Psoas muscle (tissue), 8 donors: ENCODE measurements around the gene PLAC9. TPM values are rescaled to one million over a fixed set of nuclear protein-coding genes. Genes with fewer than 3 reads are reported as not detected.

Source experiments
- ATAC-seq, 4 donors: fragments of 200-7000 bp; cut with Tn5 transposase; one replicate each; pipeline ENCODE4 v1.9.1; 2020; ENCODE audit warnings: moderate library complexity in 3 of 4, mild to moderate bottlenecking in 2 of 4
- DNase-seq, 2 donors: peaks; one replicate each; pipeline ENCODE4 v3.0.0-alpha.2; 2020
- H3K27ac ChIP-seq: fragments of 200-600 bp; one replicate; pipeline ENCODE4 v1.8.0; 2022
- H3K27me3 ChIP-seq, 3 donors: fragments of 200-600 bp in 1 of 3; one replicate each; pipeline versions ENCODE4 v1.6.1 to v1.8.0; 2013 to 2022; ENCODE audit warnings: low read length in 2 of 3, mild to moderate bottlenecking in 2 of 3, moderate library complexity in 1 of 3; ENCODE audit not compliant: insufficient read depth in 3 of 3
- H3K36me3 ChIP-seq, 2 donors: fragments of 200-600 bp in 1 of 2; one replicate each; pipeline versions ENCODE4 v1.6.1 to v1.8.0; 2013 to 2022; ENCODE audit warnings: low read depth in 1 of 2, mild to moderate bottlenecking in 1 of 2, moderate library complexity in 1 of 2; ENCODE audit not compliant: insufficient read depth in 1 of 2
- H3K4me1 ChIP-seq: fragments of 200-600 bp; one replicate; pipeline ENCODE4 v1.8.0; 2022
- H3K4me3 ChIP-seq: fragments of 200-600 bp; one replicate; pipeline ENCODE4 v1.8.0; 2022; ENCODE audit warnings: mild to moderate bottlenecking
- H3K9me3 ChIP-seq: fragments of 200-600 bp; one replicate; pipeline ENCODE4 v1.8.0; 2022
- CTCF ChIP-seq: fragments of 200-600 bp; IDR thresholded peaks from one replicate; pipeline ENCODE4 v1.8.0; 2022; ENCODE audit warnings: antibody characterized with exemption
- WGBS, 3 donors: extraction: QIAGEN DNeasy Blood & Tissue Kit; methylation state at CpG; one replicate each; pipeline versions ENCODE4 v1.1.6 to v1.1.7; 2013; 5-methylcytosine and 5-hydroxymethylcytosine counted together
- intact Hi-C, 2 donors: fragments of 100-400 bp; cut with DNase I; formaldehyde crosslinking; loops; one replicate each; pipeline versions ENCODE4 v1.11.0 to v1.14.2; 2022
- polyA plus RNA-seq, 3 donors: library from polyadenylated mRNA; stranded (reverse); fragments of 200-250 nt; gene quantifications; one replicate each; pipeline ENCODE4 v1.2.3, GENCODE V29; 2013
- total RNA-seq, 4 donors: library from RNA; stranded (reverse); fragmentation: NEBNext Ultra II Directional in 2 of 4; extraction: Animal tissue kit (Norgen Biotek cat#: 25700) in 2 of 4; gene quantifications; one replicate each; pipeline versions ENCODE4 v1.2.1 to v1.2.4, GENCODE V29; 2021 to 2023
- donor health status: healthy with polysubstance abuse.
- donor health status: DM: no; HTN: no; CAD: no; lungs with moderate emphysema.
- donor health status: Bipolar disorder and iron deficiency.
- donor health status: healthy.
- donor health status: DM: yes; HTN: yes; CAD: no.
- donor health status: DM: no; HTN: no; CAD: no.
- donor health status: DM: no; HTN: no; CAD: no.
- donor health status: DM: yes; HTN: yes; CAD: no.

The PLAC9 gene
- total and polyA plus RNA-seq, 7 donors, result 5.4 to 14.6 (median 9.4) TPM

DNA sequence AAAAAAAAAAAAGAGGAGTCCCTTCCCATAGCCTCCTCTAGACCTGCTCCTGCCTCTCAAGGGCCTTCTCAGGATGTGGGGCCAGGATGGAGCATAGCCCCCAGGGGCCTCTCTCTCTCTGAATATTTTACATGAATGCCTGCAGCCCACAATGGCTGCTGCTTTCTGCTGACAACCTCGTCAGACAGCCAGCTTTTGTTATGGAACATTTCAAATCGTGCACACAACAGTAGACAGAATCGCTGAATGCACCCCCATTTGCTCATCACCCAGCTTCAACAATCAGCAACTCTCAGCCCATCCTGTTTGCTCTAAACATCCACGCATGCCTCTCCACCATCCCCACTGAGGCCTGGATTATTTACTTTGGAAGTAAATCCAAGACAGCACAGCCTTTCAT, 5.4 kb downstream of the PLAC9 start:
- no peak for TF ChIP-seq CTCF
- H3K27ac ChIP-seq, result peak overlapping the region; percentile 63
- H3K27me3 ChIP-seq, result peaks cover 0 to 35% (median 8%) of the 10 kb centered on the region in 3 donors
- H3K4me3 ChIP-seq, result no peak overlapping the region
- WGBS, 3 donors, result 47 to 59% (median 51%) methylated on average over 4 of the region's 4 CpGs
- no peaks in the 10 kb centered on the region for H3K4me1 ChIP-seq
- no peak for ATAC-seq
- no peak for DNase-seq
- H3K36me3 ChIP-seq, result no peaks in the 10 kb centered on the region
- intact Hi-C loops, result no loop called here
- H3K9me3 ChIP-seq, result no peaks in the 10 kb centered on the region

DNA sequence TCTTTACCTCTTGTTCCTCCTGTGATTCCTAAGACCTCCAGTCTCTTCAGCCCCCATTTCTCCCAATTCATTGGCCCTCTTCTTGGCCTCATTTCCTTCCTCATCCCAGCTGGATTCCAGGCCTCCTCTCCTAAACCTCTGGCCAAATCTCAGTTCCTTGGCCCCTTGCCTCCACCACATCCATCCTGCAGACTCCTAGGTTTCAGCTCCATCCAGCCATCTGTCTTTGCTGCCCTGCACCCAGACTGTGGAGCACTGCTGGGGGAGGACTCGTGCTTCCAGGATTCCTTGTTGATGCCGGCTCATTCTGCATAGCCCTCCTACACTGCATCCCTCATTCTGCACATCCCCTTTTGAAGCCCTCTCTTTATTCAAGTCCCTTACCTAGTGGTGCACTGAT, 6.7 kb downstream of the PLAC9 start:
- no peak for TF ChIP-seq CTCF
- ATAC-seq (no peak), DNase-seq (no peak)
- H3K4me3 ChIP-seq, result no peak overlapping the region
- H3K4me1 ChIP-seq, result peaks cover 6% of the 10 kb centered on the region
- H3K27ac ChIP-seq, result no peak overlapping the region
- no peaks in the 10 kb centered on the region for H3K36me3 ChIP-seq
- H3K27me3 ChIP-seq, result peaks cover 0 to 23% (median 2%) of the 10 kb centered on the region in 3 donors
- 67 to 80% (median 78%) methylated on average over 2 of the region's 2 CpGs for WGBS, 3 donors
- intact Hi-C loops, result no loop called here
- H3K9me3 ChIP-seq, result no peaks in the 10 kb centered on the region

DNA sequence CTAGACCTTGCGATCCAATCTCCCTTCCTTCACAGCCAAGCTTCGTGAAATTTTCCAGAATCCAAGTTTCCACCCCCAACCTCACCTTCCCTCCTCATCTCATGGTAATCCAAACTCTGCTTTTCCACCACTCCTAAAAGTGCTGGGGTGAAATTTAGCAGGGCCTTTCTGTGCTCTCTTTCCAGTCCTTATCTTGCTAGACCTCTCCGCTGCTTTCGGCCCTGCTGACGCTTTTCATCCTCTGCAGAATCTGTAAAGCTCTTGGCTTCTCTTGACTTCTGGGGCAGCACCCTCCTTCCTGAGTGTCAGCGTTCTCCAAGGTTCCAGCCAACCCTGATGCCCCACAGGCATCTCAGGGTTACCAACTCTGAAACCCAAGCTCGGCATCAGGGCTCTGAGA, 7.7 kb downstream of the PLAC9 start:
- Histone ChIP-seq H3K4me1 (peaks cover 15% of the 10 kb centered on the region), H3K4me3 (no peak overlapping the region), H3K27me3 (peaks cover 0 to 17% (median 2%) of the 10 kb centered on the region in 3 donors), H3K9me3 (no peaks in the 10 kb centered on the region), H3K36me3 (no peaks in the 10 kb centered on the region), H3K27ac (no peak overlapping the region)
- ATAC-seq (no peak), DNase-seq (no peak)
- 87 to 96% (median 93%) methylated on average over 7 of the region's 7 CpGs for WGBS, 3 donors
- intact Hi-C loops, result no loop called here
- TF ChIP-seq CTCF, result no peak

GRCh38 chr10:80141696-80142460, 9.3 kb downstream of the PLAC9 start:
- H3K27ac ChIP-seq, result no peak overlapping the region
- H3K27me3 ChIP-seq, result peaks cover 0 to 4% (median 0%) of the 10 kb centered on the region in 3 donors
- no peak overlapping the region for H3K4me3 ChIP-seq
- H3K36me3 ChIP-seq, result no peaks in the 10 kb centered on the region
- no peaks in the 10 kb centered on the region for H3K9me3 ChIP-seq
- H3K4me1 ChIP-seq, result peaks cover 15% of the 10 kb centered on the region
- ATAC-seq, result no peak
- intact Hi-C loops, result no loop called here
- no peak for DNase-seq
- TF ChIP-seq CTCF, result no peak
- WGBS, 3 donors, result 64 to 73% (median 68%) methylated on average over 19 of the region's 19 CpGs
